ENCODE measurements around the gene FXN.

The FXN gene

GRCh38 chr9:69081261-69081660 lies 45.7 kb downstream of the FXN start:
- no peak overlapping the region for H3K4me3 ChIP-seq (IDR thresholded peaks at IDR 0.05; ENCODE audit: insufficient read depth, low read depth, low read length)
- no peak overlapping the region for H3K9ac ChIP-seq

GRCh38 chr9:69083321-69083720 lies 47.8 kb downstream of the FXN start:
- Histone ChIP-seq H3K27me3 (ENCODE audit: insufficient read depth, low read depth) (no peaks in the 10 kb centered on the region), H2AFZ (ENCODE audit: low read depth) (no peak overlapping the region), H3K27ac (no peak overlapping the region), H4K20me1 (ENCODE audit: insufficient read depth) (no peaks in the 10 kb centered on the region), H3K9ac (no peak overlapping the region), H3K36me3 (ENCODE audit: insufficient read depth) (no peaks in the 10 kb centered on the region), H3K4me2 (no peak overlapping the region), H3K4me1 (ENCODE audit: low read depth, poor library complexity, severe bottlenecking) (no peaks in the 10 kb centered on the region), H3K4me3 (IDR thresholded peaks at IDR 0.05; ENCODE audit: insufficient read depth, low read depth, low read length) (no peak overlapping the region), H3K79me2 (ENCODE audit: insufficient read depth, low read depth) (no peaks in the 10 kb centered on the region)
- TF ChIP-seq CTCF (conservative IDR thresholded peaks at IDR 0.05; ENCODE audit: low read depth, low read length) = no peak

More at GRCh38 chr9:69081261-69081660, 45.7 kb downstream of the FXN start:
- Histone ChIP-seq H3K4me1 (ENCODE audit: low read depth, poor library complexity, severe bottlenecking) (no peaks in the 10 kb centered on the region), H3K27ac (no peak overlapping the region), H2AFZ (ENCODE audit: low read depth) (no peak overlapping the region), H4K20me1 (ENCODE audit: insufficient read depth) (no peaks in the 10 kb centered on the region), H3K79me2 (ENCODE audit: insufficient read depth, low read depth) (no peaks in the 10 kb centered on the region), H3K36me3 (ENCODE audit: insufficient read depth) (no peaks in the 10 kb centered on the region), H3K27me3 (ENCODE audit: insufficient read depth, low read depth) (no peaks in the 10 kb centered on the region), H3K4me2 (no peak overlapping the region)
- TF ChIP-seq CTCF (conservative IDR thresholded peaks at IDR 0.05; ENCODE audit: low read depth, low read length) = no peak

- Histone ChIP-seq H3K4me3 (IDR thresholded peaks at IDR 0.05; ENCODE audit: insufficient read depth, low read depth, low read length) (no peak overlapping the region), H4K20me1 (ENCODE audit: insufficient read depth) (no peaks in the 10 kb centered on the region), H3K4me1 (ENCODE audit: low read depth, poor library complexity, severe bottlenecking) (no peaks in the 10 kb centered on the region), H3K36me3 (ENCODE audit: insufficient read depth) (no peaks in the 10 kb centered on the region), H3K27ac (no peak overlapping the region), H3K79me2 (ENCODE audit: insufficient read depth, low read depth) (no peaks in the 10 kb centered on the region), H3K9ac (no peak overlapping the region), H3K4me2 (no peak overlapping the region), H3K27me3 (ENCODE audit: insufficient read depth, low read depth) (no peaks in the 10 kb centered on the region), H2AFZ (ENCODE audit: low read depth) (no peak overlapping the region)
- no peak for TF ChIP-seq CTCF (conservative IDR thresholded peaks at IDR 0.05; ENCODE audit: low read depth, low read length)
Observed at GRCh38 chr9:69085569-69086283, 50.2 kb downstream of the FXN start.

GRCh38 chr9:69086312-69086711 lies 50.8 kb downstream of the FXN start:
- Histone ChIP-seq H3K79me2 (ENCODE audit: insufficient read depth, low read depth) (no peaks in the 10 kb centered on the region), H2AFZ (ENCODE audit: low read depth) (no peak overlapping the region), H3K27me3 (ENCODE audit: insufficient read depth, low read depth) (no peaks in the 10 kb centered on the region), H3K4me3 (IDR thresholded peaks at IDR 0.05; ENCODE audit: insufficient read depth, low read depth, low read length) (no peak overlapping the region), H4K20me1 (ENCODE audit: insufficient read depth) (no peaks in the 10 kb centered on the region), H3K4me2 (no peak overlapping the region), H3K36me3 (ENCODE audit: insufficient read depth) (no peaks in the 10 kb centered on the region), H3K27ac (no peak overlapping the region), H3K4me1 (ENCODE audit: low read depth, poor library complexity, severe bottlenecking) (no peaks in the 10 kb centered on the region), H3K9ac (no peak overlapping the region)
- no peak for TF ChIP-seq CTCF (conservative IDR thresholded peaks at IDR 0.05; ENCODE audit: low read depth, low read length)
